KMS-11 (cell line): ENCODE measurements around the gene MICAL2.

Experiments
- H2AFZ ChIP-seq: fragments of 200-600 bp; sonication (generic); 2 replicates; pipeline ENCODE4 v1.6.1; 2016; ENCODE audit warnings: antibody characterized with exemption, mixed run types, low read depth
- H3K27ac ChIP-seq: fragments of 200-600 bp; sonication (generic); 2 replicates; pipeline ENCODE4 v1.6.1; 2016; ENCODE audit warnings: mild to moderate bottlenecking, mixed run types
- H3K27me3 ChIP-seq: fragments of 200-600 bp; sonication (generic); 2 replicates; pipeline ENCODE4 v1.6.1; 2017; ENCODE audit warnings: mild to moderate bottlenecking, low read depth, mixed run types, moderate library complexity; ENCODE audit not compliant: insufficient read depth
- H3K36me3 ChIP-seq: fragments of 200-600 bp; sonication (generic); 2 replicates; pipeline ENCODE4 v1.6.1; 2017; ENCODE audit warnings: mild to moderate bottlenecking, mixed run types; ENCODE audit not compliant: insufficient read depth
- H3K4me1 ChIP-seq: fragments of 200-600 bp; sonication (generic); 2 replicates; pipeline ENCODE4 v1.6.1; 2016; ENCODE audit warnings: mild to moderate bottlenecking, low read depth, mixed run types; ENCODE audit not compliant: poor library complexity, severe bottlenecking
- H3K4me2 ChIP-seq: fragments of 200-600 bp; sonication (generic); 2 replicates; pipeline ENCODE4 v1.7.0; 2016; ENCODE audit warnings: mild to moderate bottlenecking, mixed run types
- H3K4me3 ChIP-seq: fragments of 200-600 bp; sonication (generic); IDR thresholded peaks from 2 replicates; pipeline ENCODE4 v1.6.1; 2017; ENCODE audit warnings: low read depth, low read length, mixed read lengths; ENCODE audit not compliant: insufficient read depth
- H3K79me2 ChIP-seq: fragments of 200-600 bp; sonication (generic); 2 replicates; pipeline ENCODE4 v1.6.1; 2016; ENCODE audit warnings: low read depth, mixed run types; ENCODE audit not compliant: insufficient read depth
- H3K9ac ChIP-seq: fragments of 200-600 bp; sonication (generic); 2 replicates; pipeline ENCODE4 v1.6.1; 2016; ENCODE audit warnings: mild to moderate bottlenecking, mixed run types
- H4K20me1 ChIP-seq: fragments of 200-600 bp; sonication (generic); 2 replicates; pipeline ENCODE4 v1.6.1; 2016; ENCODE audit warnings: mild to moderate bottlenecking, mixed run types; ENCODE audit not compliant: insufficient read depth
- CTCF ChIP-seq: fragments of 200-600 bp; sonication (generic); conservative IDR thresholded peaks from 2 replicates; pipeline ENCODE4 v1.6.1; 2017; ENCODE audit warnings: low read depth, mild to moderate bottlenecking, antibody characterized with exemption, low read length, moderate library complexity, mixed read lengths

The MICAL2 gene

GRCh38 chr11:12224537-12224893 lies 114.1 kb downstream of the MICAL2 start:
- Histone ChIP-seq H3K9ac (peak overlapping the region; percentile 81), H3K27me3 (no peaks in the 10 kb centered on the region), H3K27ac (peak overlapping the region; percentile 91), H3K4me3 (no peak overlapping the region), H2AFZ (peak overlapping the region; percentile 33), H3K4me1 (peaks cover 33% of the 10 kb centered on the region), H3K4me2 (peak overlapping the region; percentile 77), H4K20me1 (no peaks in the 10 kb centered on the region), H3K79me2 (no peaks in the 10 kb centered on the region), H3K36me3 (no peaks in the 10 kb centered on the region)
- no peak for TF ChIP-seq CTCF

DNA sequence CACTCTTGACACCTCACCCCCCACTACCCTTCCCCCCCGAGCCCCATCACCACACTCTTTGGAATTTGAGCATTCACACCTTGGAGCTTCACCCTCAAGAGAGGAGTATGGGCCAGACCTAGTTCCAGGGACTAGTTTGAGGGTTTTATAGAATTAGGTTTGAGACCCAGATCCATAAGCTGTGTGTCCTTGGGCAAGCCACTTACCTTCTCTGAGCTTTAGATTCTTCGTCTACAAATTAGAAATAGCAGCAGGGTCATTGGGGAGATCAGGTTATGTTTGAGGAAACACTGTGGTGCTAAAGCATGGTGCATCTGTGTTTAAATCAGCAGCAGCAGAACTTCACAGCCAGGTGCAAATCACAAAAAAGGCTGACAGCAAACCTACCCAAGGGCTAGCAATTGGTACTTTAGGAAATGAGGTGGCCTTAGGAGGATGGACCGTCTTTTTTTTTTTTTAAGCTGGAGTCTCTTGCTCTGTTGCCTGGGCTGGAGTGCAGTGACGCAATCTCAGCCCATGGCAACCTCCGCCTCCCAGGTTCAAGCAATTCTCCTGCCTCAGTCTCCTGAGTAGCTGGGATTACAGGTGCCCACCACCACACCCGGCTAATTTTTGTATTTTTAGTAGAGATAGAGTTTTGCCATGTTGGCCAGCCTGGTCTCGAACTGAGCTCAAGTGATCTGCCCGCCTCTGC lies 114.8 kb downstream of the MICAL2 start:
- peak overlapping the region; percentile 77; the same call in 1 of the 2 replicates for H3K4me2 ChIP-seq

DNA sequence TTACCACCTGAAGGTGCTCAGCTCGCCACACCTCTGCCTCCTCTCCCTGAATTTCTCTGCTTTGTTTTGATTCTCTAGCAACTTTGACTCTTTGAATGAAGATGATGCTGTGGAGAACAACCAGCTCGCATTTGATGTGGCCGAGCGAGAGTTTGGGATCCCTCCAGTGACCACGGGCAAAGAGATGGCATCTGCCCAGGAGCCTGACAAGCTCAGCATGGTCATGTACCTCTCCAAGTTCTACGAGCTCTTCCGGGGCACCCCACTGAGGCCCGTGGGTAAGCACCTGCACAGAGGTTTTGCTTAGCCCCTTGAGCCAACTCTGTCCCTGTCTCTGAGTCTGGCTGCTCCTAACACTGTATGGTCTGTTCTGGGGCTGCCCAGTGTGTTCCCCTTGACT lies 115.7 kb downstream of the MICAL2 start:
- Histone ChIP-seq H3K4me3 (no peak overlapping the region), H3K27ac (no peak overlapping the region), H3K4me2 (no peak overlapping the region), H3K27me3 (no peaks in the 10 kb centered on the region), H4K20me1 (no peaks in the 10 kb centered on the region), H2AFZ (no peak overlapping the region), H3K36me3 (no peaks in the 10 kb centered on the region), H3K79me2 (no peaks in the 10 kb centered on the region), H3K4me1 (peaks cover 29% of the 10 kb centered on the region), H3K9ac (no peak overlapping the region)
- TF ChIP-seq CTCF = no peak

More for the DNA sequence above, 114.8 kb downstream of the MICAL2 start:
- peaks cover 29% of the 10 kb centered on the region for H3K4me1 ChIP-seq
- no peak overlapping the region for H3K9ac ChIP-seq
- peak overlapping the region; percentile 91 for H3K27ac ChIP-seq
- no peak for TF ChIP-seq CTCF
- no peak overlapping the region for H3K4me3 ChIP-seq
- H2AFZ ChIP-seq = peak overlapping the region; percentile 33
- H3K27me3 ChIP-seq = no peaks in the 10 kb centered on the region
- no peaks in the 10 kb centered on the region for H4K20me1 ChIP-seq
- no peaks in the 10 kb centered on the region for H3K79me2 ChIP-seq
- no peaks in the 10 kb centered on the region for H3K36me3 ChIP-seq

DNA sequence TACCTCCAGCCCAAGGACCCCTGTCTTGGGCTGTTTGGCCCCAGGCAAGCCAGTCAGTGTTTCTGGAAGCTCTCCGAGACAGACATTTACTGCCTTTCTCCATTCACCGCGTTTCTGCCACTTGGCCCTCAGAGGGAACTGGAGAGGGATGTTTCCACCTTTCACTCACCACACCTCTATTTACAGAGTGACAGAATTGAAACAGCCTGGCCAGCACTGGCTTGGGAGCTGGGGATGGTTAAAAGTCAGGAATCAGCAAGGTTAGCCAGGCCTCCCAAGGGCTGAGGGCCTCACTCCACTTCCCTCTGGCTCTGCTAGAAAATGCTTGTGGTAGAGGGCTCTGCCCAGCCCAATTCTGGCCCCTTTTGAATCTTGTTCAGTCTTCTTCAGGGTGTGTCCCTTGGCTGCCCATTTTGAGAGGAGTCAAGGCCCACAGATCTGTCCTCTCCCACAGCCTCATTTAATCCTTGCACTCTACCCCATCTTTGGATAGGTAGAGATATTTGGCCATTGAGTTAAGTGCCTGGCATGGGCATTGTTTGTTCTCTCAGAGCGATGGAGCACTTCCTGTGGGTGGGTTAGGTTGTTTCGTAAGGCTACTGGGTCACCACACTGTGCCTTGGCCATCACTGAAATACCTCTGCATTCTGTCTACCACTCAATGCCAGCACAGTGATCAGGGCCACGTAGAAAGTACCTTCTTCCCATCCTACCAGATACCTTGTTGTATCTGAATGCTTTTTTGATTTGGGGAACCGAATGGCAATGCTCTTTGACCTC lies 119.2 kb downstream of the MICAL2 start:
- no peaks in the 10 kb centered on the region for H3K36me3 ChIP-seq
- H3K4me3 ChIP-seq = no peak overlapping the region
- no peaks in the 10 kb centered on the region for H3K79me2 ChIP-seq
- H2AFZ ChIP-seq = no peak overlapping the region
- H3K27ac ChIP-seq = no peak overlapping the region
- no peak for TF ChIP-seq CTCF
- peaks cover 9% of the 10 kb centered on the region for H3K4me1 ChIP-seq
- no peak overlapping the region for H3K4me2 ChIP-seq
- no peak overlapping the region for H3K9ac ChIP-seq
- no peaks in the 10 kb centered on the region for H4K20me1 ChIP-seq
- H3K27me3 ChIP-seq = no peaks in the 10 kb centered on the region
